ENCODE results near the gene CEP162.
"Not testable (repeated sequence)": the region's sequence is repeated elsewhere in the genome, so short reads cannot be mapped to it uniquely, and the experiment has no call there.

The CEP162 gene

DNA sequence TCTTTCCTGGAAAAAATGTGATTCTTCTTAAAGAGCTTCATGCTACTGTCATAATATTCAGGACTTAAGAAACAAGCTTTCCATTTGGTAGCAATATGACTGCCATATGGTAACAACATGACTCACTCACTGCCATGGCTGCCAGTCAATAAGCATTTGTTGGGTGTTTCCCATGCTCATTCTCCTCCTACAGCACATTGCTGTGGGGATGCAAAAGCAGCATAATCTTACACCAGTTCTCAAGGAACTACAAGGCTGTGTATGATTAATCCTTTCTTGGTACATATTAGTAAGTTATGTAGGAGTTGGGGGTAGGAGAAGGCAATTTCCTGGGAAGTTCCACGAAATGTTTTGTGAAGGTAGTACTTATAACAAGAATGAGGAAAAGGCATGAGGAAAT is 76.7 kb downstream of the CEP162 start:
- TF ChIP-seq ZNF274 (IDR thresholded peaks at IDR 0.05; ENCODE audit: low read depth, low read length): no peak
- H3K4me3 ChIP-seq (ENCODE audit: low read length): no peak overlapping the region

DNA sequence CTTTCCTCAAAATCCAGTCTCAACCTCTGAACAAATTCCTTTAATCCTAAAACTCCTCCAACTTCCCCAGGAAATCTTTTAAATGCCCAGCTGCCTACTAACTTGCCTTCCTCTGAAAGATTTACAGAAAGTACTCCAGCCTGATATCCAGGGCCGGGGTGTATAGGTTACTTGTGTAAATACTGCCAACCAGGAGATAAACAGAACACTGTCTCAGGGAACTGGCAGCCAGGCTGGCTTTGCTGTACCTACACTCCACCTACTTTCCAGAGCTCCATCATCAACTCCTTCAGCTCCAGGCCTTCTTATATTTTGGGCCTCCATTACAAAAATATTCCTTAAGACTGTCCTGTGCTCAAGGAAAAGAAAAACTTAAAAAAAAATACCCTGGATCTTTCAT is 85.9 kb downstream of the CEP162 start:
- no peak for TF ChIP-seq ZNF274 (IDR thresholded peaks at IDR 0.05; ENCODE audit: low read depth, low read length)
- H3K4me3 ChIP-seq (ENCODE audit: low read length): no peak overlapping the region

DNA sequence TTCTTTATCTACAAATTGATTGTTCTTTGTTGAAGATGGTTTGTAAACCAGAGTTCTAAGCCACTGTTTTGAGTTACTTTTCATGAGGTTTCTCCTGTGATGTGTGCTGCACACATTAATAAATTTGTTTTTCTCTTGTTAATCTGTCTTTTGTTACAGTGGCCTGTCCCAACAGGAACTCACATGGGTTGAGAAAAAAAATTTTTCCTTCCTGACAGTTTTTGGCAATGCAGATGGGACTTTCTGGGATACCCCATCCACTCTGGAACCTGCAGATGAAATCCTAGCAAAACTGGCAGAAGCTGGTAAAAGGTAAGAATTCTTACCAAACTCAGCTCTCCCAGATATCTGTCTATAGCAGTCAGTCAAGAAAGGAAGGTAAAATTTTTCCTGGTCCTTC is 88.1 kb downstream of the CEP162 start:
- no peak for TF ChIP-seq ZNF274 (IDR thresholded peaks at IDR 0.05; ENCODE audit: low read depth, low read length)
- H3K4me3 ChIP-seq (ENCODE audit: low read length): no peak overlapping the region

DNA sequence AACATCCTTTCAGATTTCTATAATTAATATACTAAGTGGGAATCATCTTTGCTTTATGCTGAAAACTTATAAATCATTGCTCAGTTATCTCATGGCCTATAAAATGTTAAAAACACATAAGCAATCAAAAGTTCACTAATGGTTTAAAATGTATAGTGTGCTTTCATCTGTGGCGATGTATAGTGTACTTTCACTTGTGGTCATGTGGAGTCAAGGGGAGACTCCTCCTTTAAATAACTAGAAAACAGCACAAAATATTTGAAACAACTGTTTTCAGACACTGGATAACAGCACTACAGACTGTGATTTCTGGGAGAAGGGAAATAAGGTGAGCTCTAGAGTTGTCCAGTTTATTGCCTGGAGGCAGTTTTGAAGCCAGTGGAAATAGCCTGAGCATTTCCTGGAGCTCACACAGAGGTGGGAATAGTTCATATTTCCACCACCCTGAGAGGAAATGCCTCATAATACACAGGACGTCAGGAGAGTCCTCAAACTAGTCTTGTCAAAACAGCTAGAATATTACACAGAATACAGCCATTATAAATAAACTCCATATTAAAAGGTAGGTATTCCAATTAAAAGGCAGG is 89.4 kb downstream of the CEP162 start:
- TF ChIP-seq ZNF274 (IDR thresholded peaks at IDR 0.05; ENCODE audit: low read depth, low read length): no peak

DNA sequence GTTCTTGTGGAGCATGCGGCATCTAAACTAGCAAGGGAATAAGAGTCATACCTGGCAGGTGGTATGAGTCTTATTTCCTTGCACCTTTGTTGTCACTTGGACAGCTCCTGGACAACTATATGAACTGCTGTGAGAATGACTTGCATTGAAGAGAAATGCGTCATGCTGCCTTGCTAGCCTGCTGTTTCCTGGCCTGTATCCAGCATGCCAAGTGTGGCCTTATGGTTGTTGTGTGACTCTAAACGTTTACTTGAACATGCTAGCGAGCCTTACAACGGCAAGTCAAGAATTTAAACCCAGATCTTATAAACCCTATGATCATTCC is 90.4 kb downstream of the CEP162 start:
- TF ChIP-seq ZNF274 (IDR thresholded peaks at IDR 0.05; ENCODE audit: low read depth, low read length): no peak
- H3K4me3 ChIP-seq (ENCODE audit: low read length): no peak overlapping the region

More for the DNA sequence above, 89.4 kb downstream of the CEP162 start:
- no peak overlapping the region for H3K4me3 ChIP-seq (ENCODE audit: low read length)

DNA sequence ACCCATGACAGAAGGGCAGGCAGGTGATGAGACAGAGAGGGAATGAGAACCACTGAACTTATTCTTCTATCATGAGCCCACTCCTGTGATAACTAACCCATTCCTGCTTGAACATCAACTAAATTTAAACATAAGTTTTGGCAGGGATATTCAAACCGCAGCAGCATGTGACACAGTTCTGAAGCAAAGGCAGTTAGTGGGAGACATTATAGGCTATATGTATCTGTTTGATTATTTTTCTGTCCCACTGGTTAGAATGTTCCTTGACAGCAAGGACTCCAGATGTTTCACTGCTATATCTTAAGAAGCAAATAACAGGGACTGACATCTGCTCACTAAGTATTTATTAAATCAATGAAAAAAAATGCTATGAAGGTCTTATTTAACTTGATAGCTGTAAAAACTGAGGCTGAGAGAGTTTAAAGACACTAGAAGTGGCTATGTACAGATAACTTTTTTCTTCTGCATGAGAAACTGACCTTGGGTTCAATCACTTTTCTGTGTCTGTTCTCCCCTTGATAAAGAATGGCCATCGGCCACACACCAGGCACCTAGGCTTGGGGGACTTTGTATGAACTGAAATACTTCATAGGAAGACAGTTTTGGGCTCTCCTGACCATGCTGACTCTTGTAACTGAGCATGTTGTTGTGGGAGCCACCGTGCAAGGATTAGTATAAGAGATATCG is 90.9 kb downstream of the CEP162 start:
- H3K4me3 ChIP-seq (ENCODE audit: low read length): no peak overlapping the region

DNA sequence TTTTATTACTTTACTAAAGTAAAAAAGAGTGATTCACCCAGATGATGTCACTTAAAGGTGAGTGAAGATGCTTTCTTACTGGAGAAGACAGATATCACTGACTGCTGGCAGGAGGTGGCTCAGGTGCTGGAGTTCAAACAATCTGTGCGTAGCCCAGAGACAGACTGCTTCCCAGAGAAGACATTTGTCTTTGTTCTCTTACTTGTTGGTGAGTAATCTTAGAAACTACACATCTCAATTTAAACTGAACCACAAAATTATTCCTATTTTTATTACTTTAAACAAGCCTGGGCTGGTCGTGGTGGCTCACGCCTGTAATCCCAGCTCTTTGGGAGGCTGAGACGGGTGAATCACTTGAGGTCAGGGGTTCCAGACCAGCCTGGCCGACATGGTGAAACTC is 92.2 kb downstream of the CEP162 start:
- no peak for TF ChIP-seq ZNF274 (IDR thresholded peaks at IDR 0.05; ENCODE audit: low read depth, low read length)
- H3K4me3 ChIP-seq (ENCODE audit: low read length): no peak overlapping the region

More for the DNA sequence above, 90.9 kb downstream of the CEP162 start:
- no peak for TF ChIP-seq ZNF274 (IDR thresholded peaks at IDR 0.05; ENCODE audit: low read depth, low read length)

DNA sequence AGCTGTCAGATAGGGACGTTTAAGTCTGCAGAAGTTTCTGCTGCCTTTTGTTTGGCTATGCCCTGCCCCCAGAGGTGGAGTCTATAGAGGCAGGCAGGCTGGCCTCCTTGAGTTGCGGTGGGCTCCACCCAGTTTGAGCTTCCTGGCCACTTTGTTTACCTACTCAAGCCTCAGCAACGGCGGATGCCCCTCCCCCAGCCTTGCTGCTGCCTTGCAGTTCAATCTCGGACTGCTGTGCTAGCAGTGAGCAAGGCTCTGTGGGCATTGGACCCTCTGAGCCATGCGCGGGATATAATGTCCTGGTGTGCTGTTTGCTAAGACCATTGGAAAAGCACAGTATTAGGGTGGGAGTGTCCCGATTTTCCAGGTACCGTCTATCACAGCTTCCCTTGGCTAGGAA is 94.1 kb downstream of the CEP162 start:
- H3K4me3 ChIP-seq (ENCODE audit: low read length): not testable (repeated sequence)

DNA sequence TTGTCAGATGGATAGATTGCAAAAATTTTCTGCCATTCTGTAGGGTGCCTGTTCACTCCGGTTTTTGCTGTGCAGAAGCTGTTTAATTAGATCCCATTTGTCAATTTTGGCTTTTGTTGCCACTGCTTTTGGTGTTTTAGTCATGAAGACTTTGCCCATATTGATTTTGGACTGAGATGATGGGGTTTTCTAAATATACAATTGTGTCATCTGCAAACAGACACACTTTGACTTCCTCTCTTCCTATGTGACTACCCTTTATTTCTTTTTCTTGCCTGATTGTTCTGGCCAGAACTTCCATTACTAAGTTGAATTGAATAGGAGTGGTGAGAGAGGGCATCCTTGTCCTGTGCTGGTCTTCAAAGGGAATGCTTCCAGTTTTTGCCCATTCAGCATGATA is 97.9 kb downstream of the CEP162 start:
- not testable (repeated sequence) for H3K4me3 ChIP-seq (ENCODE audit: low read length)

DNA sequence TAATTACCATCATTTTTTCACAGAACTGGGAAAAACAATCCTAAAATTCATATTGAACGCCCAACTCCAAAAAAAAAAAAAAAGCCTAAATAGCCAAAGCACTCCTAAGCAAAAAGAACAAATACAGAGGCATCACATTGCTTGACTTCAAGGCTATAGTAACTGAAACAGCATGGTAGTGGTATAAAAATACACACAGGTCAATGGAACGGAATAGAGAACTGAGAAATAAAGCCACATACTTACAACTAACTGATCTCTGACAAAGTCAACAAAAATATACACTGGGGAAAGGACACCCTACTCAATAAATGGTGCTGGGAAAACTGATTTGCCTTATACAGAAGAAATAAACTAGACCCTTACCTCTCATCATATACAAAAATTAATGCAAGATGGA is 104.3 kb downstream of the CEP162 start:
- no peak overlapping the region for H3K4me3 ChIP-seq (ENCODE audit: low read length)
- TF ChIP-seq ZNF274 (IDR thresholded peaks at IDR 0.05; ENCODE audit: low read depth, low read length): no peak

DNA sequence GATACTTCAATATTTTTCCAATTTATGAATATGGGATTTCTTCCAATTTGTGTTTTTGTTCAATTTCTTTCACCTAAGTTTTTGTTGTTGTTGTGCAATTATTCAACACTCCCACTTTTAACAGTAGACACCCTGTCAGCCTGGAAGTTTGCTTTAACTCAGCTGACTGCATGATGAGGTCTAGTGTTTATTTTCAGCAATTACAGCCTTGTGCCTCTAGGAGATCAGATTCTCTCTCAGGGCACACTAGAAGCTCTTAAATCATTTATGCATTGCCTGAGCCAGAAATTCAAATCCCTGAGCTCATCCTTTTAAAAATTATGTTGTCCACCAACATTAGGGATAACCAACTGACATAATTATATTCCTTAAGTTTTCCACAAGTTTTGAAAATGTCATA is 108.2 kb downstream of the CEP162 start:
- no peak overlapping the region for H3K4me3 ChIP-seq (ENCODE audit: low read length)
- no peak for TF ChIP-seq ZNF274 (IDR thresholded peaks at IDR 0.05; ENCODE audit: low read depth, low read length)

DNA sequence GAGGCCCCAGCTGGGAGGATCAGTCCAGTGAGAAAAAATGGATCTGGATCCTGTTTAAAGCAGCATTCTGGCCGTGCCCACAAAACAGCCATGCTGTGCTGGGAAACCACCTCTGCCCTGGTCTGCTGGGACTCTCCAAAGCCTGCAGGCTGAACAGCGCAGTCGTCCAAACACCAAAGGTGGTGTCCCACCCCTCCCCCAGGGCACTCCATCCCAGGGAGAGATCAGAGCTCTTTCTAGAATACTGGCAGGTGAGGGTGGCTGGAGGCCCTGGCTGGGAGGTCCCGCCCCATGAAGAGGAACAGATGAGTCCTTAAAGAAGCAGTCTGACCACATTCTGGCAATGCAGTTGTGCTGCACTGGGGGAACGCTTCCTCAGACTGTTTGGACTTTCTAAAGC is 109.3 kb downstream of the CEP162 start:
- TF ChIP-seq ZNF274 (IDR thresholded peaks at IDR 0.05; ENCODE audit: low read depth, low read length): no peak

DNA sequence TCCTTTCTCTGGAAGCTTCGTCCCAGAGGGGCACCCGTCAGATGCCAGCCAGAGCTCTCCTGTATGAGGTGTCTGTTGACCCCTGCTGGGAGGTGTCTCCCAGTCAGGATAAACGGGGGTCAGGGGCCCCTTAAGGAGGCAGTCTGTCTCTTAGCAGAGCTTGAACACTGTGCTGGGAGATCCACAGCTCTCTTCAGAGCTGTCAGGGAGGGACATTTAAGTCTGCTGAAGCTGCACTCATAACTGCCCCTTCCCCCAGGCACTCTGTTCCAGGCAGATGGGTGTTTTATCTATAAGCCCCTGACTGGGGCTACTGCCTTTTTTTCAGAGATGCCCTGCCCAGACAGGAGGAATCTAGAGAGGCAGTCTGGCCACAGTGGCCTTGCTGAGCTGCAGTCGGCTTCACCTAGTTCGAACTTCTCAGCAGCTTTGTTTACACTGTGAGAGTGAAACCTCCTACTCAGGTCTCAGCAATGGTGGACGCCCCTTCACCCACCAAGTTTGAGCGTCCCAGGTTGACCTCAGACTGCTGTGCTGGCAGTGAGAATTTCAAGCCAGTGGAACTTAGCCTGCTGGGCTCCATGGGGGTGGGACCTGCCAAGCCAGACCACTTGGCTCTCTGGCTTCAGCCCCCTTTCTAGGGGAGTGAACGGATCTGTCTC is 112.4 kb downstream of the CEP162 start:
- not testable (repeated sequence) for H3K4me3 ChIP-seq (ENCODE audit: low read length)

More for the DNA sequence above, 109.3 kb downstream of the CEP162 start:
- no peak overlapping the region for H3K4me3 ChIP-seq (ENCODE audit: low read length)

DNA sequence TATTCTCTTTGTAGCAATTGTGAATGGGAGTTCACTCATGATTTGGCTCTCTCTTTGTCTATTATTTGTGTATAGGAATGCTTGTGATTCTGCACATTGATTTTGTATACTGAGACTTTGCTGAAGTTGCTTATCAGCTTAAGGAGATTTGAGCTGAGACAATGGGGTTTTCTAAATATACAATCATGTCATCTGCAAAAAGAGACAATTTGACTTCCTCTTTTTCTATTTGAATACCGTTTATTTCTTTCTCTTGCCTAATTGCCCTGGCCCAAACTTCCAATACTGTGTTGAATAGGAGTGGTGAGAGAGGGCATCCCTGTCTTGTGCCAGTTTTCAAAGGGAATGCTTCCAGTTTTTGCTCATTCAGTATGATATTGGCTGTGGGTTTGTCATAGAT is 116.1 kb downstream of the CEP162 start:
- not testable (repeated sequence) for H3K4me3 ChIP-seq (ENCODE audit: low read length)

DNA sequence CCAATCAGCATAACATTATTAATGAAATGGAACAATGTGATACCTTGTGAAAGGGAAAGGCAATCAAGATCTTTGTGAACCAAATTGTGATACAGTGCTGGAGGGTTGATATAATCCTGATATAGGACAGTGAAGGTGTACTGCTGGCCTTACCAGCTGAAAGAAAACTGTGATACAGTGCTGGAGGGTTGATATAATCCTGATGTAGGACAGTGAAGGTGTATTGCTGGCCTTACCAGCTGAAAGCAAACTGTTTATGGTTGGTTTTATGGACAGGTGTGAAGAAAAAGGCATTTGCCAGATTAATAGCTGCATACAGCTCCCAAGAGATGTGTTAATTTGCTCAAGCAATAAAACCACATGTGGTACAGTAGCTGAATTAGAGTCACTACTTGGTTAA is 119.9 kb downstream of the CEP162 start:
- no peak for TF ChIP-seq ZNF274 (IDR thresholded peaks at IDR 0.05; ENCODE audit: low read depth, low read length)
- no peak overlapping the region for H3K4me3 ChIP-seq (ENCODE audit: low read length)

DNA sequence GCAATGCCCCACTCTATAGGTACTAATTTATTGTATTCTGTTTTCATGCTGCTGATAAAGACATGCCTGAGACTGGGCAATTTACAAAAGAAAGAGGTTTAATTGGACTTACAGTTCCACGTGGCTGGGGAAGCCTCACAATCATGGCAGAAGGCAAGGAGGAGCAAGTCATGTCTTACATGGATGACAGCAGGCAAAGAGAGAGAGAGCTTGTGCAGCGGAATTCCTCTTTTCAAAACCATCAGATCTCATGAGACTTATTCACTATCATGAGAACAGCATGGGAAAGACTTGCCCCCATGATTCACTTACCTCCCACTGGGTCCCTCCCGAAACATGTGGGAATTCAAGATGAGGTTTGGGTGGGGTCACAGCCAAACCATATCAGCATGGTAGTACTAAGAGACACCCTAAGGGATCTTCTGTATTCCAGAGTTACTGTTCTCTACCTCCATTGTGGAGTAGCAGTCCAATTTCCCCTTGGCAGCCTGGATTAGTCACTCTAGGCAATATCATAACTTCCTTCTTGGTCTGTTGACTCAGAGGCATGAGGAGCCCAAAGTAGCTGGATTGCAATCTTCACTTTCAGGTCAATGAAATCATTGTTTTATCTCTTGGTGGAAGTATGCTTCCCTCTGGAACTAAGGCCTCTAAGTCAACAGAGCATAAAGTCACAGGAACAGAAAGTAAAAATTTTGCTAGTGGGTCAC is 122.1 kb downstream of the CEP162 start:
- H3K4me3 ChIP-seq (ENCODE audit: low read length): not testable (repeated sequence)

Measured in GM08714 (cell line).